ENCODE data around the gene VPS26A.

Gene VPS26A
- total RNA-seq: 24.3 to 30.6 reads per million in 2 donors

- DNase-seq: peak; percentile 99
Measured at GRCh38 chr10:69123747-69124562, at the start of gene VPS26A. Gene VPS26A, plus strand, starts transcription at chr10:69124178. Its CDS starts 100 bp downstream, at chr10:69124278.

DNA sequence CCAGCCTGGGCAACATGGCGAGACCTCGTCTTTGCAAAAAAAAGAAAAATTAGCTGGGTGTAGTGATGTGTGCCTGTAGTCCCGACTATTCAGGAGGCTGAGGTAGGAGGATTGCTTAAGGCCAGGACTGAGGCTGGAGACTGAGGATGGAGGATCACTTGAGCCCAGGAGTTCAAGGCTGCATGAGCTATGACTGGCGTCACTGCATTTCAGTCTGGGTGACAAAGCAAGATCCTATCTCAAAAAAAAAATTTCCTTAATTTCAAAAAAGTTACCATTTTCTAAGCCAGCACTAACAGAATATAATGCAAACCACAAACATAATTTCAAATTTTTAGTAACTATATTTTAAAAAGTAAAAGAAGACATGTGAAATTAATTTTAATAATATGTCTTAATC is 49.4 kb upstream of the VPS26A start:
- DNase-seq: no peak

DNA sequence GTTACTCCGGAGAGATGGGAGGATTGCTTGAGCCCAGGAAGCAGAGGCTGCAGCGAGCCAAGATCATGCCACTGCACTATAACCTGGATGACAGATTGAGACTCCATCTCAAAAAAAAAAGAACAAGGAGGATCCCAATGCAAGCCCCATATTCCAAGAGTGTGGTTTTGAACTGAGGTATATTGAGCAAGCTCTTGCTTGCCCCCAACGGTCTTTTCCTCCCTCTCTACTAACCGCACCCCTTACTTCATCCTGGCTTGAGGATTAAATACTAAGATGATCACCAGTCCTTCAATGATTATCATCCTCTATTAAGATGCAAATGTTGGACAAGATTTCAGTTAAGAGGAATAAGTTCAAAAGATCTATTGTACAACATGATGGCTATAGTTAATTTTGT is 48.5 kb upstream of the VPS26A start:
- DNase-seq: no peak

DNA sequence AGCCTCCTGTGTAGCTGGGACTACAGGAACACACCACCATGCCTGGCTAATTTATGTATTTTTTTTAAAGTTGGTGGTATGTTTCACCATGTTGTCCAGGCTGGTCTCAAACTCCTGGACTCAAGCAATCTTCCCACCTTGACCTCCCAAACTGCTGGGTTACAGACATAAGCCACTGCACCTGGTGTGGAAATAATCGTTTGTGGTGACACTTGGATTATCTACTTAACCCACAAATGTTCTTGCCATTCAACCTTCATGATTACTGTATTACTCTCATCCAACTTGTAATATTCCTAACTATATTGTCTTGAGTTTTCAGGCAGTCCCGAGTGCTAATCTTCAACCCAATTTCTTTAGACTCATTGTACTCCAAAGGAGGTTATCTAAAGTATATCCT is 45.7 kb upstream of the VPS26A start:
- DNase-seq: no peak

DNA sequence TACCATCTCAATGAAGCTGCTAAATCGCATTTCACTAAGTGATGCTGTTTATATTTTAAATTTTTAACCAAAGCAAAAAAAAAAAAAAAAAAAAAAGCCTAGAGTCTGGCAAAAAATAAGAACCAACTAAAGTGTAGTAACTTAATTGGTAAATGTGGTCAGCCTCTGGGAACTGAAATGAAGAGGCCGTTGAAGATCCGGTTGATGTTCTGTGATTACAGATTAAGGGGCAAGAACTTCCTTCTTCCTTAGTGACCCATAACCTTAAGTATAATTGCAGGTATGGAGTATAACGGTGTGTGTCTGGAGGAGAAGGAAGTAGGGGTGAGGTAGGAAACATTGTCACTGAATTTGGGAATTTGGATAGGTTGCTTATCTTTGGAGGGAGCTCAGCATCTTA is 43.8 kb upstream of the VPS26A start:
- DNase-seq: no peak

DNA sequence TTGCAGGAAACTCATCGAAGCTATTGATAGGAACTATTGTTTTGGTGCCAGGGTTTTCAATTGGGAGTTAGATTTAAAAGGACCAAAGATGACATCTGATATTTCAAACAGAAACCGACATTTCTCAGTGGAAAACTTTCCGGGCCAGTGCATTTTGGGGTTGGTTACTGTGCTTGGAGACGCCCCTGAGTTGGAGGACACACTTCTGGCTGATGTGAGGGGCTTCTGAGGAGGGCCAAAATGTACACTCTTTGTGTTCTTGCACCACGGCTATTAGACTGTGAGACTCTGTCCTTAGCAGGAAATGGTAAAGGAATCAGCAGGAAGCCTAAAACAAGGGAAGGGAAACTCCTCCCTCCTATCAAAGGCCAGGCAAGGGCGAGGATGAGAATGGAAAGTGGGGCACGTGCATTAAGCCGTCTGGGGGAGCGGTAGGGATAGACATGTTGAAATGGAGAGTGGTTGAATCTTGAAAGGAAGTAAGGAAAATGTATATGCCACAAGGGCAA is 37.9 kb upstream of the VPS26A start:
- no peak for DNase-seq

DNA sequence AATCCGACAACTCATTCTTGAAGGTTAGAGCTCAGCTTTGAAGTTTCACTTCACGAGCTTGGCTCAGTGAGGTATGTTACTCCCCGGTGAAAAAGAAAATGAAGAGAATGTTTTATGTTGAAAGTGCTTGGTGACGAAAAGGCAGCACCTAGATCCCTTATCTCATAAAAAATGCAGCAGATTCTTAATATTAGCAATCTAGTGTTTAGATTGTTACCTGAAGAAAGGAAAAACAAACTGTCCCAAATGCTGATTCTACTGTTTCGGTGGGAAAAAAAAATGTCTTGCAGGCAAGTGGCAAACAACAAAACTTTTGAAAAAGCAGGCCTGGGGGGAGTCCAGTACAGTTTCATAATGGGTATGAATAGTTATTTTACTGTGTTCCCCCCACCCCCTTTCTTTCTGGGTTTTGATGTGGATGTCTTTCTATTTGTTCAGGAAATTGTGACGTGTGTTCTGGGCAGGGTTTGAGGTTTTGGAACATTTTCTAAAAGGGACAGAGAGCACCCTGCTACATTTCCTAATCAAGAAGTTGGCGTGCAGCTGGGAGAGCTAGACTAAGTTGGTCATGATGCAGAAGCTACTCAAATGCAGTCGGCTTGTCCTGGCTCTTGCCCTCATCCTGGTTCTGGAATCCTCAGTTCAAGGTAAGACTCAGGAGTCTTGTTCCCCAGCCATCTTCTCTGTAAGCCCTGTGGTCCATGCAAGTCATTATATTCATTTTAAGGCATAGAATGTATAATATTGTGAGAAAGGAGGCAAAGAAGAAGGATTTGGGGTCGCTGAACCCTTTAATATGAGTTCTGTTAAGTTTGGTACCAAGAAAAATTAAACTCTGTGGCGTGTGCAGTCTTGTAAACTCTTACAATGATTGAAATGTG is 36.1 kb upstream of the VPS26A start, which contains the start of gene SRGN:
TSS of gene SRGN (plus strand) at position 514 of the 881 bp plus-strand sequence. CDS start at position 569, 55 bp downstream.
- DNase-seq: peak; percentile 68

DNA sequence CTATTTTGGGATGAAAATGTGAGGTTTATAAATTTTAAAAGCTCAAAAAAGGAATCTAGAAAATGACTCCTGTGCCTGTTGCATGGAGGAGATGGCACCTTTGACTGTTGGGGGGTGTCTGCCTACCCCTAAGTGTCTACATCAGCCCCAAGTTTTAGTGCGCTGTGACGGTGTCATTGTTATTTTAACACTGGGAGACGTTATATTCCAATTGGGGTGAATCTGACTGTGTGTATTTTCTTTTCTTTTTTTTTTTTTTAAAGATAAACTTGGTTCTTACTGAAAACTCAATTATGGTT is 35.6 kb upstream of the VPS26A start:
- DNase-seq: no peak

DNA sequence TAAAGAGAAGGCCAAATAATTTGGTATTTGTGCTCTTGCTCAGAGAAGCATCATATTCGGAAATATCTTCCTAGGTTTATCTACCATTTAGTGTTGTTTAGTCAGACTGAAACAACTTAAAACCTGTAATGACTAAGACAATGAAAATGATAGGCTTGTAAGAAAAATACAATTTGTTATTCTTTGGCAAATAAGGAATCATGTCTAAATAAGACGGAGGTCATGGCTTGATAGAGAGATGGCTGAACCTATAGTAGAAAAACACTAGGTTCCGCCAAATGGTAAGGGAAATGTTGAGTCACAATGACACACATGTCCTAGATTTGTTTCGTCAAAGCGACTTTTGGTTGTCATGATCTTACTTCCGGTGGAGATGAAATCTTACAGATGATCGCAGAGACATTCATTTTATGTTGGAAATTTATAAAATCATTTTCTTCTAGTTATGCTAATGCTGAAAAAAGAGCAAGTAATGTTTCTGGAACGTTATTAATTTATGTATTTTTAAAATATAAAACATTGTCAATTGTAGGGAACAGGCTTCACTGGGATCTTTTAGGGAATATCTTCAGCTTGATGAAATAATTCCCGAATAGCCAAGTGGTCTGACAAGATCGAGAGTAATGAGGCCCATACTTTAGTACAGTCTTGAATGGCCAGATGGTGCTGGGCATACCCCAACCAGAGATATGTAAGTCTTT is 35.0 kb upstream of the VPS26A start:
- DNase-seq: no peak

- peak; percentile 64 for DNase-seq
Measured at GRCh38 chr10:69089638-69090599, 34.1 kb upstream of the VPS26A start.

DNA sequence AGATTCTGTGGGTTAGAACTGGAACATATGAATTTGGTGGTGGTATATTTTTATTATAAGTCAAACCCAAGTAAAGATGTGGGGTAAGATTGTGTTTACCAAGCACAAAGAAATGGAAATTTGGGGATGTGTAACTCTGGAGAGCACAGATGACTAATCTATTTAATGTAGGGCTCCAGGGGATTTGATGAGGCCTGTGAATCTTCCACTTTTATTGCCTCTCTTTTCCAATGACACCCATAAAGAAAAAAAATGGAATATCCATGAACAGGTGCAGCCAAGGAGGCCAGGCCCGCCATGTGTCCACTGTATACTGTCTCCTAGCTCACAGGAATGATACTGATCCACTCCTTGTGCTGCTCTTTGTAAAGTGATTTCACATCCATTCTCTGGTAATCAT is 33.3 kb upstream of the VPS26A start:
- DNase-seq: no peak

DNA sequence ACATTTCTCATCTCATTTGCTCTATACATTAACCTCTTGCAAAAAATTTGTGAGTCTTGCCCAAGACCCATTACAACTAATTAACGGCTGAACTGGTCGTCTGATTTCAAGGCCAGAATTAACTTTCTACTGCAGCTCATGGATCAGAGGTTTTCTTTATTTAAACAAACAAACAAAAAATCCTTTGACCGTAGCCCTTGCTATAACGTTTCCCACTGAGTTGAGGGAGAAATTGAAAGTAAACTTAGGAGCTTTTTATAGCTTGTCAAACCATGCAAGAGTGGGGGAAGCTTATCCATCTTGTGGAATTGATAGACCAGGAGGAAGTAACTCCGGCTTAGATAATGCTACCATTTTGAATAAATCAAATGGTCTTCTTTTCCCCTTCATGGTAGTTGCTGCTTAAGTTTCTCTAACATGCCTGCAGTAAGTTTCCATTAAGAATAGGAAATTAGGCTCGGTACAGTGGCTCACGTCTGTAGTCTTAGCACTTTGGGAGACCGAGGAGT is 32.8 kb upstream of the VPS26A start:
- DNase-seq: no peak

DNA sequence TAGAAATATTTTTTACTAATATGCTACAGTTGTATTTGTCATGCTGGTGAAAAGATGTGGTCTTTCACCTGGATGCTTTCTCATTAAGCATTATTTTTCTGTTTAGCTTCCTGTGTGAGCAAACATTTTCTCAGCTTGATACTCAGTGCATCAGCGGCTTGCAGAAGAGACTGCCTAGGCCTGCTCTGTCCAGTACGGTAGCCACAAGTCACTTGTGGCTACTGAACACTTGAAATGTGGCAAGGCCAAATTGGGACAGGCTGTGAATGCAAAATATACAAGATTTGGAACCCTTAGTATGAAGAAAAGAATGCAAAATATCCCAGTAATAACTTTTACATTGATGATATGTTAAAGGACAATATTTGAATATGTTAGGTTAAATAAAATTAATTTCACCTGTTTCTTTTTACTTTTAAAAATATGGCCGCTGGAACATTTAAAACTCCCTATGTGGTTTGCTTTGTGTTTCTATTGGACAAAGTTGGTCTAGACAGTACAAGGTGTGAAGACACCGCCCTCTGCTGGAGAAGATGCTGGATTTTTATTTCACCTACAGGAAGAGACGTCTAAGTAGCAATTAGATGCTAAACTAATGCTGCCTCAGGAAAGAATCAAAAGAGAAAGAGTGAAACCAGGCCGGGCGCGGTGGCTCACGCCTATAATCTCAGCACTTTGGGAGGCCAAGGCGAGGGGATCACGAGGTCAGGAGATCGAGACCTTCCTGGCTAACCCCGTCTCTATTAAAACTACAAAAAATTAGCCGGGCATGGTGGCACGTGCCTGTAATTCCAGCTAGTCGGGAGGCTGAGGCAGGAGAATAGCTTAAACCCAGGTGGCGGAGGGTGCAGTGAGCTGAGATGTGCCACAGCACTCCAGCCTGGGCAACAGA is 30.8 kb upstream of the VPS26A start:
- DNase-seq: peak; percentile 74

DNA sequence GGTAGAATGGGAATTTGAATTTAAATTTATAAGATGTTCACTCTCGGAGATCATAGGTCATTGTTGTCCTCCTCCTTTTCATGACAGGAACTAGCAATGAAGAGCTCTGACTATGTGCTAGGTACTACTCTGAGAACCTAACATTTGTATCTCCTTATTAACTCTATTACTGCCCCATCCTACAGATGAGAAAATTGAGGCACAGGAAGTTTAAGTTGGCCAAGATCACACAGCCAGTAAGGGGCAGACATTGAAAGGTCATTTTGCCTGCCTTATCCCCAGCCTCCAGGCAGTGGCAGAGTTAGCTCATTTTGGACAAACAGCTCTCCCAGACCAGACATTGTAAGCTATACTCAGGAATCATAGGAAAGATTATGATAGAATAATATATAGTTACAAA is 30.0 kb upstream of the VPS26A start:
- DNase-seq: no peak

DNA sequence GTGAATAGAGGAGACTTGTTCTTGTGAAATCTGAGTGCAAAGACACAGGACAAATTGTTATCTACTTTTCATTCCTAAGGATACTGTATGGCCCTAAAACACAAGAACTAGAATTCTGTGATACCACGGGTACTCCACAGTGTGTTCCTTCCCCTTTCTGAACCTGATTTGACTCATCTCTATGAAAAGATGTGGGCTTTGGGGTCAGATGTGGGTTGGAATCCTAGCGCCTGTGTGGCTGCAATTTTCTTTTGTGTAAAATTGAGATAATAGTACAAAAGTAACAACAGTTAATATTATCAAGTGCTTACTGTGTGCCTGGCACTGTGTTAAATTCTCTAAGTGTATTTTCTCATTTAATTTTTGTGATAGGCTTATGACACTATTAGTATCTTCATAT is 27.9 kb upstream of the VPS26A start:
- DNase-seq: no peak

- no peak for DNase-seq
Measured at GRCh38 chr10:69097729-69098128, 26.2 kb upstream of the VPS26A start.

GRCh38 chr10:69100136-69100872 is 23.7 kb upstream of the VPS26A start:
- no peak for DNase-seq

GRCh38 chr10:69101451-69102095 is 22.4 kb upstream of the VPS26A start:
- no peak for DNase-seq

DNA sequence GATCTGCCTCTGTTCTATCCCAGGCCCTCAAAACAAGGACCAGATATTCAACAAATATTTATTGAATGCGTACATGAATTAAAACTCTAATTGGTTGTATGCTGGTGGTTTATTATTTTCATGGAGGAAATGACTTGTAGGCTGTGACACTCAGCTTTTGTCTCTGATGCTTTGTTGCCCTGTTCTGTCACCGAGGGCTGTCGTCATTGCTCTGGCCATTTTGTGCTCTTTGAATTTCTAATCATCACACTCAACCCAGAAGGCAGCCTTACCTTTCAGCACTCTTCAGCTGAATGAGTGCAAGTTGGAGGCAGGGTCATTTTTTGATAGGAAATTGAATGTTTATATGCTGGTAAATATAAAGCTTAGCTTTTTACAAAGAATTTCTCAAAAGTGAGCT is 21.5 kb upstream of the VPS26A start:
- DNase-seq: no peak

Measured in T-helper 9 cell (primary cell).